ENCODE results near the gene STAG1. TPM values are rescaled to one million over a fixed set of nuclear protein-coding genes. Genes with fewer than 3 reads are reported as not detected.
A peak's percentile ranks its signal among the peaks of the same experiment; 100 is the strongest.

Gene STAG1
- polyA plus RNA-seq, 1 experiment: 13.8 TPM

GRCh38 chr3:136676009-136676408, 76.2 kb downstream of the STAG1 start:
- no peak for TF ChIP-seq CTCF (IDR thresholded peaks at IDR 0.05; ENCODE audit: insufficient read depth, low read depth, low read length)
- H3K27me3 ChIP-seq (ENCODE audit: control insufficient read depth, insufficient read depth, low read length): no peaks in the 10 kb centered on the region
- DNase-seq (ENCODE audit: low read depth): no peak
- CTCF ChIA-PET: no interaction called here
- POLR2A ChIA-PET: no interaction called here
- H3K4me3 ChIP-seq (ENCODE audit: low read depth, low read length): no peak overlapping the region
- no peaks in the 10 kb centered on the region for H3K36me3 ChIP-seq (ENCODE audit: control insufficient read depth, insufficient read depth, low read length)

GRCh38 chr3:136675150-136675858, 76.9 kb downstream of the STAG1 start:
- H3K27me3 ChIP-seq (ENCODE audit: control insufficient read depth, insufficient read depth, low read length): no peaks in the 10 kb centered on the region
- POLR2A ChIA-PET: no interaction called here
- no peak for DNase-seq (ENCODE audit: low read depth)
- CTCF ChIA-PET: no interaction called here
- no peak for TF ChIP-seq CTCF (IDR thresholded peaks at IDR 0.05; ENCODE audit: insufficient read depth, low read depth, low read length)
- no peak overlapping the region for H3K4me3 ChIP-seq (ENCODE audit: low read depth, low read length)
- no peaks in the 10 kb centered on the region for H3K36me3 ChIP-seq (ENCODE audit: control insufficient read depth, insufficient read depth, low read length)

DNA sequence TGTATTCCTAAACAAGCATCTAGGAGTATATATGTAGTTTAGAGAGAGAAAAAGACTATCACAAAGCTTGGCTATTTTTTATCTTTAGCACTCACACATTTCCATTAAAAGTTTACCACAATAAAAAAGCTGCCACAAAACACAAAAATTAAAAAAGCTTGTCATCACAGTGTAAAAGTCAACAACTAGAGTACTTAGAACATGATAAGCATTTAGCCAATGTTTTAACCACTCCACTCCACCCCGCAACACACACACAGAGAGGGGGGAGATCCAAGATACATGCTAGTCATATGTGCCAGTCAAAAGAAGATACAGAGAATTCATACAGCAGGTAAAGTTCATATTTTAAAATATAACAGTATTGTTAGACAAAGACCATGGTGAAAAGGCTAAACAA, 79.7 kb downstream of the STAG1 start:
- no peaks in the 10 kb centered on the region for H3K36me3 ChIP-seq (ENCODE audit: control insufficient read depth, insufficient read depth, low read length)
- ChIA-PET CTCF (interaction anchor here (1.4 to 2.0 kb wide), 2 partner anchors 9 to 80 kb away, joined by 4 to 9 read pairs; no protein-coding TSS in a partner anchor), POLR2A (no interaction called here)
- no peaks in the 10 kb centered on the region for H3K27me3 ChIP-seq (ENCODE audit: control insufficient read depth, insufficient read depth, low read length)
- DNase-seq (ENCODE audit: low read depth): no peak
- H3K4me3 ChIP-seq (ENCODE audit: low read depth, low read length): no peak overlapping the region
- no peak for TF ChIP-seq CTCF (IDR thresholded peaks at IDR 0.05; ENCODE audit: insufficient read depth, low read depth, low read length)

DNA sequence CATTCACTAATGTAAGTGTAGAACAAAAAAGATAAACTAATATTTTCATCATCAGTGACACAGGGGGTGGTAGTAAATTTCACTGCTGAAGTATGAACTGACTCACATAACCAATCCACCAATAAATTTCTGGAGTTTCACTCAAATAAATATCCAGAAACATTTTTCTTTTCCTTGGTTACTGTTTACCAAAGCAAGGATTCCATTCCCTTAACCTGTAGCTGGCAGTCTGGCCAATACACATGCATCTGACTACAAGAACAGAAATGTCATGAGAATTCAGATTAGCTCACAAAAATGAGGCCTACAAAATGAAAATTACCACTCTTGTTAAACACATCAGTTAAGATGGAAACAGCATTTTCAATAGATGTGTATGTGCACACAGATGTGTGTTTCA, 80.3 kb downstream of the STAG1 start:
- DNase-seq (ENCODE audit: low read depth): peak; percentile 71
- no peaks in the 10 kb centered on the region for H3K27me3 ChIP-seq (ENCODE audit: control insufficient read depth, insufficient read depth, low read length)
- ChIA-PET POLR2A (no interaction called here), CTCF (interaction anchor here (1.4 to 2.0 kb wide), 2 partner anchors 9 to 81 kb away, joined by 4 to 9 read pairs; no protein-coding TSS in a partner anchor)
- H3K36me3 ChIP-seq (ENCODE audit: control insufficient read depth, insufficient read depth, low read length): no peaks in the 10 kb centered on the region
- no peak for TF ChIP-seq CTCF (IDR thresholded peaks at IDR 0.05; ENCODE audit: insufficient read depth, low read depth, low read length)
- H3K4me3 ChIP-seq (ENCODE audit: low read depth, low read length): no peak overlapping the region

DNA sequence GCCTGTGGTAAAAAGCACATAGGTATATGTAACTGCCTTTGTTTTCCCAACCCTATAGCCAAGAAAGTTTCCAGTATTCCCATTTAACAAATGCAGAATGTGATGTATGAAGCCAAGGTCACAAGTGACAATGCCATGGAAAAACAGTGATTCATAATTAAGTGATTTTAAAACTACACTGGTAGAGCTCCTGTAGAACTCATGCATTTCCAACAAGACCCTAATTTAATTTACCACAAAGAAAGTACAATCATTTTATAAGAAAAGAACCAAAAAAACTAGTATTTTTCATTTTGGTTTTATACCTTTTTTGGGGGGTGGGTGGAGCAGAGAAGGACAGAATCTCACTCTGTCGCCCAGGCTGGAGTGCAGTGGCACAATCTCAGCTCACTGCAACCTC, 82.0 kb downstream of the STAG1 start:
- H3K4me3 ChIP-seq (ENCODE audit: low read depth, low read length): no peak overlapping the region
- CTCF ChIA-PET: no interaction called here
- no peak for DNase-seq (ENCODE audit: low read depth)
- no peaks in the 10 kb centered on the region for H3K27me3 ChIP-seq (ENCODE audit: control insufficient read depth, insufficient read depth, low read length)
- POLR2A ChIA-PET: no interaction called here
- no peaks in the 10 kb centered on the region for H3K36me3 ChIP-seq (ENCODE audit: control insufficient read depth, insufficient read depth, low read length)
- no peak for TF ChIP-seq CTCF (IDR thresholded peaks at IDR 0.05; ENCODE audit: insufficient read depth, low read depth, low read length)

Data from BJ (cell line).